GM23338 (cell line): ENCODE results near the gene CYP2W1.

Experiments used
- CTCF ChIP-seq, 2 experiments: fragments of 200-600 bp in 1 of 2; sonication (generic) in 1 of 2; conservative IDR thresholded peaks; 2 replicates each; pipeline versions ENCODE4 v1.5.1 to v1.6.1; 2016 to 2017; ENCODE audit warnings: antibody characterized with exemption in 2 of 2, low read depth in 2 of 2, mild to moderate bottlenecking in 2 of 2, moderate library complexity in 1 of 2
- ETS1 ChIP-seq: IDR thresholded peaks from 2 replicates; pipeline ENCODE4 v1.6.1; 2016; ENCODE audit warnings: antibody characterized with exemption
- EZH2 ChIP-seq: fragments of 200-600 bp; sonication (generic); IDR thresholded peaks from one replicate; pipeline ENCODE4 v1.8.0; 2017; ENCODE audit warnings: antibody characterized with exemption, mild to moderate bottlenecking, low read depth; ENCODE audit not compliant: unreplicated experiment
- EZH2phosphoT487 ChIP-seq: fragments of 200-600 bp; sonication (generic); IDR thresholded peaks from one replicate; pipeline ENCODE4 v1.8.1; 2018; ENCODE audit warnings: antibody characterized with exemption; ENCODE audit not compliant: unreplicated experiment
- POLR2AphosphoS5 ChIP-seq: IDR thresholded peaks from 2 replicates; pipeline ENCODE4 v1.6.1; 2016; ENCODE audit warnings: antibody characterized with exemption, low read depth
- REST ChIP-seq: IDR thresholded peaks from one replicate; pipeline ENCODE4 v1.6.1; 2018; ENCODE audit warnings: antibody characterized with exemption; ENCODE audit not compliant: unreplicated experiment
- STAT1 ChIP-seq: IDR thresholded peaks from one replicate; pipeline ENCODE4 v1.6.1; 2016; ENCODE audit warnings: antibody characterized with exemption; ENCODE audit not compliant: unreplicated experiment

- TF ChIP-seq CTCF (conservative IDR thresholded peaks at IDR 0.05; ENCODE audit: low read depth in 2 of 2) (no peak), EZH2phosphoT487 (no peak), EZH2 (no peak), POLR2AphosphoS5 (no peak), REST (no peak), STAT1 (no peak), ETS1 (no peak)
These were observed 4.4 kb upstream of the CYP2W1 start for GRCh38 chr7:978416-979091.
